Measurements from ENCODE around the gene SRGAP3. TPM values are rescaled to one million over a fixed set of nuclear protein-coding genes. Genes with fewer than 3 reads are reported as not detected.
"Not testable (repeated sequence)": the region's sequence is repeated elsewhere in the genome, so short reads cannot be mapped to it uniquely, and the experiment has no call there.

The SRGAP3 gene
- 10 to 100 TPM in 2 of 4 donors, 1 to 10 TPM in 2; 2.4 to 35.5 (median 8.2) TPM for total RNA-seq

DNA sequence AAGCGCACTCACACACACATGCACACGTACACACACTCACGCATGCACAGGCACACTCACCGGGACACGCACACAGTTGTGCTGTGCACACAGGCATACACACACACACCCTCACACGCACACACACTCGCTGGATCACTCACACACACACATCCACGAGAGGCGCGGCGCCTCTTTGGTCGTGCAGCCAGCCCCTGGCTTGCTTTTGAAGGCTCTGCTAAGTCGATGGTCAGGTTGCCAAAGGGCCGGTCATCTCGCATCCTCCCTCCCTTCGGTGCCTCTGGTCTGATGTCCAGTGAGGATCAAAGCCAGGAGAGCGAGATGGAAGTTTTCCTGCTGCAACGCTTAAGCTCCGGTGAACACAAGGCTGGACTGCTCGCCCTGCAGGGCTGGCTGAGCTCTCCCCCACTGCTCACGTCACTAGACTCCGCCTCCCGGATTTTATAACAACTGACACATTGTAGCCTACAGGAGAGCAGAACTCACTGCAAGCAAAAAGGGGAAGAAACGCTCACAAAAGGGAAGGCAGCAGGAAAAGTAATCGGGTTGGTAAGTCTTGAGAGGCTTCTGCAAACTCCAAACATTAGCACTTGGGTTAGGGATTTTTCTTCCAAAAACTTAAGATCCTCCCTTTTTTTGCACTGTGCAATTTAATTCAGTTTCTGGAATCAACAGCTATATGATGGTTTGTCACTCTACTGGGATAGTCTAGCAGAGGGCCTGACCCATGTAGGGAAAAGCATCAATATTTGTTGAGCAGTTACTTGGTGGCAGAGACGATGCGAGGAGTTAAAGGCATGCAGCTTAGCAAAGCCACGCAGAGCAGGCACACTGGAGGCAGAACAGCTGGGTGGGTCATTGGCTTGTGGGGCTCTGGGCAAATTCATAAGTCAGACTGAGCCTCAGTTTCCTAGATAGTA, at the start of gene SRGAP3:
Gene SRGAP3, minus strand, starts transcription at position 374 of the 920 bp plus-strand sequence. CDS start 695 bp downstream, outside the sequence.
- TF ChIP-seq, protein P1, sequence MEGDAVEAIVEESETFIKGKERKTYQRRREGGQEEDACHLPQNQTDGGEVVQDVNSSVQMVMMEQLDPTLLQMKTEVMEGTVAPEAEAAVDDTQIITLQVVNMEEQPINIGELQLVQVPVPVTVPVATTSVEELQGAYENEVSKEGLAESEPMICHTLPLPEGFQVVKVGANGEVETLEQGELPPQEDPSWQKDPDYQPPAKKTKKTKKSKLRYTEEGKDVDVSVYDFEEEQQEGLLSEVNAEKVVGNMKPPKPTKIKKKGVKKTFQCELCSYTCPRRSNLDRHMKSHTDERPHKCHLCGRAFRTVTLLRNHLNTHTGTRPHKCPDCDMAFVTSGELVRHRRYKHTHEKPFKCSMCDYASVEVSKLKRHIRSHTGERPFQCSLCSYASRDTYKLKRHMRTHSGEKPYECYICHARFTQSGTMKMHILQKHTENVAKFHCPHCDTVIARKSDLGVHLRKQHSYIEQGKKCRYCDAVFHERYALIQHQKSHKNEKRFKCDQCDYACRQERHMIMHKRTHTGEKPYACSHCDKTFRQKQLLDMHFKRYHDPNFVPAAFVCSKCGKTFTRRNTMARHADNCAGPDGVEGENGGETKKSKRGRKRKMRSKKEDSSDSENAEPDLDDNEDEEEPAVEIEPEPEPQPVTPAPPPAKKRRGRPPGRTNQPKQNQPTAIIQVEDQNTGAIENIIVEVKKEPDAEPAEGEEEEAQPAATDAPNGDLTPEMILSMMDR (IDR thresholded peaks at IDR 0.05), result peak in 3 of 4 experiments; percentile 27 to 73 (median 34)
- TF ChIP-seq POLR2A (IDR thresholded peaks at IDR 0.05), result peak; percentile 30 to 58
- peak within 1 kb of the TSS; percentile 61 to 64 for H3K27ac ChIP-seq

GRCh38 chr3:9298236-9298635, 48.8 kb upstream of the SRGAP3 start:
- intact Hi-C loops (cut with DNase I; ENCODE audit: low total_unique reads), result no loop called here
- Histone ChIP-seq H3K27ac (no peak overlapping the region), H3K9me3 (no peaks in the 10 kb centered on the region), H3K4me1 (no peaks in the 10 kb centered on the region), H3K36me3 (no peaks in the 10 kb centered on the region), H3K27me3 (no peaks in the 10 kb centered on the region), H3K4me3 (no peak overlapping the region)
- no peak for TF ChIP-seq POLR2A (IDR thresholded peaks at IDR 0.05)
- TF ChIP-seq, protein P1 (IDR thresholded peaks at IDR 0.05), result no peak
- DNase-seq, result no peak

More for the DNA sequence above, at the start of gene SRGAP3:
- DNase-seq, result peak; percentile 90 to 95
- Histone ChIP-seq H3K4me1 (no peaks in the 10 kb centered on the region), H3K36me3 (no peaks in the 10 kb centered on the region), H3K4me3 (peak within 1 kb of the TSS; percentile 34 to 40), H3K27me3 (no peaks in the 10 kb centered on the region), H3K9me3 (no peaks in the 10 kb centered on the region)
- intact Hi-C loops (cut with DNase I; ENCODE audit: low total_unique reads), result no loop called here

- H3K4me1 ChIP-seq, result no peaks in the 10 kb centered on the region
- no peaks in the 10 kb centered on the region for H3K9me3 ChIP-seq
- H3K27me3 ChIP-seq, result no peaks in the 10 kb centered on the region
- TF ChIP-seq, protein P1 (IDR thresholded peaks at IDR 0.05), result no peak
- TF ChIP-seq POLR2A (IDR thresholded peaks at IDR 0.05), result no peak
- H3K36me3 ChIP-seq, result no peaks in the 10 kb centered on the region
- no peak overlapping the region for H3K27ac ChIP-seq
- DNase-seq, result no peak
- no peak overlapping the region for H3K4me3 ChIP-seq
- intact Hi-C loops (cut with DNase I; ENCODE audit: low total_unique reads), result no loop called here
Measured at GRCh38 chr3:9296241-9296640, 46.8 kb upstream of the SRGAP3 start.

- H3K4me1 ChIP-seq, result no peaks in the 10 kb centered on the region
- H3K27me3 ChIP-seq, result no peaks in the 10 kb centered on the region
- DNase-seq, result no peak
- H3K27ac ChIP-seq, result no peak overlapping the region
- TF ChIP-seq POLR2A (IDR thresholded peaks at IDR 0.05), result no peak
- TF ChIP-seq, protein P1 (IDR thresholded peaks at IDR 0.05), result no peak
- no peaks in the 10 kb centered on the region for H3K9me3 ChIP-seq
- intact Hi-C loops (cut with DNase I; ENCODE audit: low total_unique reads), result no loop called here
- H3K36me3 ChIP-seq, result no peaks in the 10 kb centered on the region
- H3K4me3 ChIP-seq, result no peak overlapping the region
Measured at GRCh38 chr3:9295007-9295406, 45.6 kb upstream of the SRGAP3 start.

DNA sequence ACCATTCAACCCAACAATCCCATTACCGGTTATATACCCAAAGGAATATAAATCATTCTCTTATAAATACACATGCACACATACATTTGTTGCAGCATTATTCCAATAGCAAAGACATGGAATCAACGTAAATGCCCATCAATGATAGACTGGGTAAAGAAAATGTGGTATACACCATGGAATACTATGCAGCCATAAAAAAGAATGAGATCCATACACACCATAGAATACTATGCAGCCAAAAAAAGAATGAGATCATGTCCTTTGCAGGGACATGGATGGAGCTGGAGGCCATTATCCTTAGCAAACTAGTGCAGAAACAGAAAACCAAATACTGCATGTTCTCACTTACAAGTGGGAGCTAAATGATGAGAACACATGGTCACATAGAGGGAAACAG, 44.5 kb upstream of the SRGAP3 start:
- H3K27me3 ChIP-seq; H3K36me3 ChIP-seq; intact Hi-C loops (cut with DNase I; ENCODE audit: low total_unique reads); H3K27ac ChIP-seq; DNase-seq; H3K4me1 ChIP-seq; H3K4me3 ChIP-seq; H3K9me3 ChIP-seq: not testable (repeated sequence)

Measured in uterus (tissue), 4 donors.